Putamen (tissue), 1 donor: Measurements from ENCODE around the gene CCDC188.

ENCODE experiments used
- DNase-seq: peaks from one replicate; pipeline ENCODE4 v3.0.0-alpha.2; 2016; ENCODE audit warnings: low spot score

Gene CCDC188

GRCh38 chr22:20105456-20106204 lies 45.2 kb downstream of the CCDC188 start:
- no peak for DNase-seq

GRCh38 chr22:20102203-20102780 lies 48.6 kb downstream of the CCDC188 start:
- no peak for DNase-seq

GRCh38 chr22:20101638-20102037 lies 49.2 kb downstream of the CCDC188 start:
- no peak for DNase-seq

- DNase-seq: no peak
Observed at GRCh38 chr22:20099099-20099711, 51.6 kb downstream of the CCDC188 start.
